ENCODE measurements around the gene SDF4.

The SDF4 gene

DNA sequence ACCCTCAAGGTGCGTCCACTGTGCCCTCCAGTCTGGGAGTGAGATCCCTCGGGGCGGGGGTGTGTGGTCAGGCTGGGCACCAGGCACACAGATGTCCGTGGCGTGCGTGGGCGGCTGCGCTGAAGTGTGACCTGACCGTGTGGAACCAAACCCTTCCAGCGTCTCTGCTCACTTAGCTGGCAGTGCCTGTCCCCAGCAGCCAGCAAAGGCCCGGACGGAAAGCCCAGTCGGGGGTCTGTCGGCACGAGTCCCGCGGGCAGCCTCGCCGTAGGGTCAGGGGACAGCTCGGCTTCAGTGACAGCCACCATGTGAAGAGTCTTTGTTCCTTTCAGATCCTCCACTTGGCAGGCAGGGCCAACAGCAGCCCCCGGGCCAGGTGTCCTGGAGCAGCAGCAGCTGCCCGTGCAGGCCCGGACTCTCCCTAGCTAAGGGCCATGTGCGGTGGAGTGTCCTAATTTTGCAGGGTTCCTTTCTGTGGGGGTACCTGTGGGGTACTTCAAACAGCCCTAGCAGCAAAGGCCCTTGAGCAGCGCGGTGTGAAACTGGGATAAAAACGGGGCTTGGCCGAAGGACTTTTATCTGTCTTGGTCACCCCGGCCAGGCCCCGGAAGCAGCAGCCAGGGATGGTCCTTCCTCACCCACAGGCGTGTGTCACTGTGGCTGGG lies 46.6 kb downstream of the SDF4 start:
- no peaks in the 10 kb centered on the region for H3K9me3 Mint-ChIP-seq
- peaks cover 17% of the 10 kb centered on the region for H3K27me3 Mint-ChIP-seq (ENCODE audit: low read depth)
- H3K4me1 Mint-ChIP-seq (ENCODE audit: low read depth): no peaks in the 10 kb centered on the region
- no peaks in the 10 kb centered on the region for H3K36me3 Mint-ChIP-seq (ENCODE audit: low read depth)
- DNase-seq (ENCODE audit: low spot score): no peak
- H3K27ac Mint-ChIP-seq: no peak overlapping the region
- no peak overlapping the region for H3K4me3 Mint-ChIP-seq

DNA sequence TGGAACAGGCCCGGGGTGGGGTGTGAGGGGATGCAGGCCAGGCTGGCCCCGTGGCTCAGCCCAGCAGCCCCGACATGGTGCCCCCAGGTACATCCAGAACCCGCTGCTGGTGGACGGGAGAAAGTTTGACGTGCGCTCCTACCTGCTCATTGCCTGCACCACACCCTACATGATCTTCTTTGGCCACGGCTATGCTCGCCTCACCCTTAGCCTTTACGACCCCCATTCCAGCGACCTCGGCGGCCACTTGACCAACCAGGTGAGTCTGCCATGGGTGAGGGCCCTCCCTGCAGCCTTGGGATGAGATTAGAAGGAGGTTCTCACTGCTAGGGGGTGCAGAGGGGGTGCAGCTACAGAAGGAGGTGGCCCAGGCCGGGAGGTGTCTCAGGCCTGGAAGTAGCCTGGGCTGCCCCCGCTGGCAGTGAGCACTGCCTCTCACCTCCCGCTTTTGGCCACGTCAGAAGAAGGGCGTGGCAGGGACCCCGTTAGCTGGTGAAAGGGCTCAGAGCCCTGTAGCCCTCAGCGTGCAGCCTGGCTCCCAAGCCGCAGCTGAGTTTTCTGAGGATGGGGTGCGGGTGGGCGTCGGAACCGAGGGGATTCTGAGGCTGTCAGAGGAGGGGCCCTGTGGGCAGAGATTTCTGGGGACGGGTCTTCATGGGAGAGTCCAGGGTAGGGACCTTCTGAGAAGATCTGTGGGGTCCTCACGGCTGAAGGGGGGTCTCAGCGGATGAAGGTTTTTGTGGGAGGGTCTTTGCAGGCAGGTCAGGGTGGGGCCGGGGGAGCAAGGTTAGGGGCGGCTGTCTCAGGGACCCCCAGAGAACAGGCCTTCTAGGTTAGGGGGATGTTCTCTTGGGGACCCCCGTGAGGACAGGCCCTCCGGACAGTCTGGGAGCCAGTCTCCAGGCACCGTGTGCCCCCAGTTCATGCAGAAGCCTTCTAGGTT lies 47.7 kb downstream of the SDF4 start:
- Mint-ChIP-seq H3K4me3 (no peak overlapping the region), H3K36me3 (ENCODE audit: low read depth) (no peaks in the 10 kb centered on the region)

GRCh38 chr1:1183221-1183747 lies 48.5 kb downstream of the SDF4 start:
- no peak overlapping the region for H3K27ac Mint-ChIP-seq
- no peak for DNase-seq (ENCODE audit: low spot score)
- H3K27me3 Mint-ChIP-seq (ENCODE audit: low read depth): peaks cover 4% of the 10 kb centered on the region
- H3K36me3 Mint-ChIP-seq (ENCODE audit: low read depth): no peaks in the 10 kb centered on the region
- no peak overlapping the region for H3K4me3 Mint-ChIP-seq
- H3K4me1 Mint-ChIP-seq (ENCODE audit: low read depth): no peaks in the 10 kb centered on the region
- H3K9me3 Mint-ChIP-seq: no peaks in the 10 kb centered on the region

More for the DNA sequence above, 47.7 kb downstream of the SDF4 start:
- DNase-seq (ENCODE audit: low spot score): no peak
- Mint-ChIP-seq H3K4me1 (ENCODE audit: low read depth) (no peaks in the 10 kb centered on the region), H3K27me3 (ENCODE audit: low read depth) (peaks cover 10% of the 10 kb centered on the region), H3K27ac (no peak overlapping the region), H3K9me3 (no peaks in the 10 kb centered on the region)

GRCh38 chr1:1182491-1183220 lies 49.1 kb downstream of the SDF4 start:
- Mint-ChIP-seq H3K27ac (no peak overlapping the region), H3K27me3 (ENCODE audit: low read depth) (no peaks in the 10 kb centered on the region), H3K36me3 (ENCODE audit: low read depth) (no peaks in the 10 kb centered on the region), H3K4me1 (ENCODE audit: low read depth) (no peaks in the 10 kb centered on the region), H3K4me3 (no peak overlapping the region), H3K9me3 (no peaks in the 10 kb centered on the region)
- no peak for DNase-seq (ENCODE audit: low spot score)

DNA sequence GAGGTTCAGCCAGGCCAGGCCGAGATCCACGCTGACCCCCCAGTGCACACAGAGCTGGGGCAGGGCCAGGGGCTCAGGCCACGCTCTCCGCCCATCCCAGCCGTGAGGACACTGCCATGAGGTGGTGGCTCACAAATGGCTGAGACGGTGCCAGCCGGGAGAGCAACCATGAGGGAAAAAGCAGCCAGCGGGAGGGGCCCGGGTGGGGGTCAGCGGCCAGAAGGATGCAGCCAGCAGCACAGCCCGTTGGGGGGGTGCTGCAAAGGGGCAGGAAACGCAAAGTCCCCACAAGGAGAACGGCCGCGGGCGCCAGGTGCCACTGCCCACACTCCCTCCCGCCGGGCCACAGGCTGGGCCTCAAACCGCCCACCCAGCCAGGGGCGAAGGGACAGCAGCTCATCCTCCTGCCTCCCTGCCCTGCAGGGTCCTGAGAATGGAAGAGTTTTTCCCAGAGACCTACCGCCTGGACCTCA lies 49.8 kb downstream of the SDF4 start:
- DNase-seq (ENCODE audit: low spot score): no peak
- H3K4me3 Mint-ChIP-seq: no peak overlapping the region
- no peaks in the 10 kb centered on the region for H3K36me3 Mint-ChIP-seq (ENCODE audit: low read depth)
- H3K4me1 Mint-ChIP-seq (ENCODE audit: low read depth): no peaks in the 10 kb centered on the region
- H3K9me3 Mint-ChIP-seq: no peaks in the 10 kb centered on the region
- H3K27ac Mint-ChIP-seq: no peak overlapping the region
- peaks cover 1% of the 10 kb centered on the region for H3K27me3 Mint-ChIP-seq (ENCODE audit: low read depth)

GRCh38 chr1:1181129-1181937 lies 50.5 kb downstream of the SDF4 start:
- Mint-ChIP-seq H3K4me3 (no peak overlapping the region), H3K4me1 (ENCODE audit: low read depth) (no peaks in the 10 kb centered on the region), H3K36me3 (ENCODE audit: low read depth) (no peaks in the 10 kb centered on the region), H3K27ac (no peak overlapping the region), H3K9me3 (no peaks in the 10 kb centered on the region), H3K27me3 (ENCODE audit: low read depth) (peaks cover 4% of the 10 kb centered on the region)
- DNase-seq (ENCODE audit: low spot score): no peak

DNA sequence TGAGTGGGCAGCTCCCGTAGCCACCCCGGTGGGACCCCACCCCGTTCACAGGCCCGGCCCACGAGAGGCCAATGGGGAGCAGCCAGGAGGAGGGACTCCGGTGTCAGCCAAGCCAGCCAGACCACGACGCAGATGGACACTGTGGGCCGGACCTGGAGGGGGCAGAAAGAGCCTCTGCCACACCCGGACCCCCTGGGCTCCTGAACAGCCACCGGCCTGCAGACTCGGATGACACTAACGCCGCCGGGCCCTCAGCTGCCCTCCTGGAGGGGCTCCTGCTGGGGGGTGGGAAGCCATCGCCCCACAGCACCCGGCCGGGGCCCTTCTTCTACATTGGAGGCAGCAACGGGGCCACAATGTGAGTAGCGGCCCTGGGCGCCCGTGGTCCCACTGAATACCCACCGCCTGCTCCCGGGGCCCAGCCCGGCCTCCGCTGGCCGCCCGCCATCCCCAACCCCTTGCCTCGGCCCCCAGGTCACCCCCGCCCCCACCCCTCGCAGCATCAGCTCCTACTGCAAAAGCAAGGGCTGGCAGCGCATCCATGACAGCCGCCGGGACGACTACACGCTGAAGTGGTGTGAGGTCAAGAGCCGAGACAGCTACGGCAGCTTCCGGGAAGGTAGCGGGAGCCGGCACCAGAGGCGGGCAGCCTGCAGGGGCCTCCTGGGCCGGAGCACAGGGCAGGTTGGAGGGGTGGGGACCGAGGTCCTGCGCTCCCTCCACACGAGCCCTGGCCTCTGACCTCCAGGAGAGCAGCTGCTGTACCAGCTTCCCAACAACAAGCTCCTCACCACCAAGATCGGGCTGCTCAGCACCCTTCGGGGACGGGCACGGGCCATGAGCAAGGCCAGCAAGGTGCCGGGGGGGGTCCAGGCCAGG lies 51.6 kb downstream of the SDF4 start:
- no peaks in the 10 kb centered on the region for H3K9me3 Mint-ChIP-seq
- no peak for DNase-seq (ENCODE audit: low spot score)
- no peaks in the 10 kb centered on the region for H3K4me1 Mint-ChIP-seq (ENCODE audit: low read depth)
- H3K36me3 Mint-ChIP-seq (ENCODE audit: low read depth): no peaks in the 10 kb centered on the region
- no peak overlapping the region for H3K27ac Mint-ChIP-seq
- H3K27me3 Mint-ChIP-seq (ENCODE audit: low read depth): peaks cover 4% of the 10 kb centered on the region
- no peak overlapping the region for H3K4me3 Mint-ChIP-seq

- DNase-seq (ENCODE audit: low spot score): no peak
- peaks cover 5% of the 10 kb centered on the region for H3K27me3 Mint-ChIP-seq (ENCODE audit: low read depth)
- H3K9me3 Mint-ChIP-seq: no peaks in the 10 kb centered on the region
- H3K36me3 Mint-ChIP-seq (ENCODE audit: low read depth): no peaks in the 10 kb centered on the region
- H3K4me3 Mint-ChIP-seq: no peak overlapping the region
- no peaks in the 10 kb centered on the region for H3K4me1 Mint-ChIP-seq (ENCODE audit: low read depth)
- H3K27ac Mint-ChIP-seq: no peak overlapping the region
These were observed 52.3 kb downstream of the SDF4 start for GRCh38 chr1:1179346-1179982.

DNA sequence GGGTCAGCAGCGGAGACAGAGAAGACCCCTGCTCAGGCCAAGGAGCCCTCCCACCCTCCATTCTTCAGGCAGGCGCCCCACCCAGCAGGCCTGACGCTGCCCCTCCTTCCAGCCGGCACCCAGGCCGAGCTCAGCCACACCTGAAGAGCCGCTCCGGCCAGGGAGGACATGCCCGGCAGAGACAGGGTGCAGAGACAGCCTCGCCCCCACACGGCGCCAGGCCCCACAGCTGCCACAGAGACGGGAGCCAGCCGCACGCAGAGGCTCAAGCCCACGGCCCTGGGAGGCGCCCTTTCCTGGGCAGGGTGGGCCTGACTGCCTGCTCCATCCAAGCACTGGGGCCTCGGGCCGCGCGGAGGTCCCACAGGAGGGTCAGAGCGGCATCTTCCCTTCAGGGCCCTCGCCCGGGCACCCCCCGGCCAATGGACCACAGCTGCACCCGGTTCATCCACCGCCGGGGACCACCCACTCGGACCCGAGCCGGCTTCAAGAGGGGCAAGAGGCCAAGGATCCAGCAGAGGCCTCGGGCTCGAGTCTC lies 52.9 kb downstream of the SDF4 start:
- no peaks in the 10 kb centered on the region for H3K4me1 Mint-ChIP-seq (ENCODE audit: low read depth)
- H3K27me3 Mint-ChIP-seq (ENCODE audit: low read depth): peaks cover 7% of the 10 kb centered on the region
- H3K27ac Mint-ChIP-seq: no peak overlapping the region

GRCh38 chr1:1177452-1178206 lies 54.2 kb downstream of the SDF4 start:
- Mint-ChIP-seq H3K4me1 (ENCODE audit: low read depth) (no peaks in the 10 kb centered on the region), H3K4me3 (no peak overlapping the region), H3K27ac (no peak overlapping the region), H3K27me3 (ENCODE audit: low read depth) (peaks cover 7% of the 10 kb centered on the region), H3K36me3 (ENCODE audit: low read depth) (no peaks in the 10 kb centered on the region), H3K9me3 (no peaks in the 10 kb centered on the region)
- no peak for DNase-seq (ENCODE audit: low spot score)

More for the DNA sequence above, 52.9 kb downstream of the SDF4 start:
- Mint-ChIP-seq H3K9me3 (no peaks in the 10 kb centered on the region), H3K36me3 (ENCODE audit: low read depth) (no peaks in the 10 kb centered on the region), H3K4me3 (no peak overlapping the region)
- DNase-seq (ENCODE audit: low spot score): no peak

DNA sequence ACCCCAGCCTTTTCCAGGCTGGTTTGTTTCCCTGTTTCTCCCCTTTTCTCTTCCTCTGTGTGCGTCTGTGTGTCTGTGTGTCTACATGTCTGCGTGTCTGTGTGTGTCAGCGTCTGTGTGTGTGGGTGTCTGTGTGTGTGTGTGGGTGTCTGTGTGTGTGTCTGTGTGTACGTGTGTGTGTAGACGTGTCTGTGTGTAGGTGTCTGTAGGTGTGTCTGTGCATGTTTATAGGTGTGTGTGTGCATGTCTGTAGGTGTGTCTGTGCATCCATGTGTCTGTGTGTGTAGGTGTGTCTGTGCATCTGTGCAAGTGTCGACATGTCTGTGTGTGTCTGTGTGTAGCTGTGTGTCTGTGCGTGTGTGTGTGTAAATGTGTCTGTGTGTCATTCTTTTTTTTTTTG lies 54.9 kb downstream of the SDF4 start:
- H3K9me3 Mint-ChIP-seq: no peaks in the 10 kb centered on the region
- H3K27me3 Mint-ChIP-seq (ENCODE audit: low read depth): peaks cover 12% of the 10 kb centered on the region
- no peak overlapping the region for H3K4me3 Mint-ChIP-seq
- H3K36me3 Mint-ChIP-seq (ENCODE audit: low read depth): no peaks in the 10 kb centered on the region
- no peak for DNase-seq (ENCODE audit: low spot score)
- peak overlapping the region; percentile 21 for H3K27ac Mint-ChIP-seq
- no peaks in the 10 kb centered on the region for H3K4me1 Mint-ChIP-seq (ENCODE audit: low read depth)

All from T-helper 2 cell treated with Interferon-gamma antibody and Interleukin-4, amounts not matched to agents 5 μg/mL and 100 μg/mL, for 36 hours (primary cell).